GM12892 (cell line): ENCODE results near the gene DDX10.

Source experiments
- POLR2A ChIP-seq: IDR thresholded peaks from 2 replicates; pipeline ENCODE4 v1.6.1; 2011; ENCODE audit warnings: low read depth, low read length, control low read depth
- POLR2AphosphoS5 ChIP-seq: IDR thresholded peaks from 2 replicates; pipeline ENCODE4 v1.6.1; 2011; ENCODE audit warnings: low read depth, low read length, control low read depth
- TAF1 ChIP-seq: IDR thresholded peaks from 2 replicates; pipeline ENCODE4 v1.6.1; 2011; ENCODE audit warnings: low read depth, mild to moderate bottlenecking, control low read depth, low read length, borderline replicate concordance

DNA sequence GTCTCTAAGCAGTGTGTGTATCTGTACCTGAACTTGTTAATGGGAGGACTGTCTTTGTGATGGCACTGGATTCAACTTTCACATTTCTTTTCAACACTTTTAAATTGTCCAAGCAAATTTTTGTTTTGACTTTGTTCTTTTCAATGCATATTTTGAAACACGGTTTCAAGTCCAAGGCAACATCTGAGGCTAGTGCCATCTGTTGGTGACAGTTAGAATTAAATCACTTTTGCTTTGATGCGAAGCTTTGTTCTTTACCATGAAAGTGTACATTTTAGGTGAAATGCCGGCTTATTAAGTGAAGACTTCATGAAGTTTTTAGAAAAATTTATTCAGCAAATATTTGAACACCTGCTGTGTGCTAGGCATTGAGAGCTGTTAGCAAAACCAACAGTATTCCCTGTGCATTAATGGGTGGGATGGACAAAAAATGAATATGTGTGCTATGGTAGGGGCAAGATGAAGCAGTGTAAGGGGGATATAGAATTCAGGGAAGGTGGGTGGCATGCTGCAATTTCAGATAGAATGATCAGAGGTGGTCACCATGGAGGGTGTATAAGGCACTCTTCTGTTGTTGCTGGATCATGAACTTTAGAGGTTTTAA lies 70.2 kb downstream of the DDX10 start:
- TF ChIP-seq POLR2A = no peak
- no peak for TF ChIP-seq POLR2AphosphoS5
- no peak for TF ChIP-seq TAF1
